ENCODE results near the gene VENTX.

VENTX gene

DNA sequence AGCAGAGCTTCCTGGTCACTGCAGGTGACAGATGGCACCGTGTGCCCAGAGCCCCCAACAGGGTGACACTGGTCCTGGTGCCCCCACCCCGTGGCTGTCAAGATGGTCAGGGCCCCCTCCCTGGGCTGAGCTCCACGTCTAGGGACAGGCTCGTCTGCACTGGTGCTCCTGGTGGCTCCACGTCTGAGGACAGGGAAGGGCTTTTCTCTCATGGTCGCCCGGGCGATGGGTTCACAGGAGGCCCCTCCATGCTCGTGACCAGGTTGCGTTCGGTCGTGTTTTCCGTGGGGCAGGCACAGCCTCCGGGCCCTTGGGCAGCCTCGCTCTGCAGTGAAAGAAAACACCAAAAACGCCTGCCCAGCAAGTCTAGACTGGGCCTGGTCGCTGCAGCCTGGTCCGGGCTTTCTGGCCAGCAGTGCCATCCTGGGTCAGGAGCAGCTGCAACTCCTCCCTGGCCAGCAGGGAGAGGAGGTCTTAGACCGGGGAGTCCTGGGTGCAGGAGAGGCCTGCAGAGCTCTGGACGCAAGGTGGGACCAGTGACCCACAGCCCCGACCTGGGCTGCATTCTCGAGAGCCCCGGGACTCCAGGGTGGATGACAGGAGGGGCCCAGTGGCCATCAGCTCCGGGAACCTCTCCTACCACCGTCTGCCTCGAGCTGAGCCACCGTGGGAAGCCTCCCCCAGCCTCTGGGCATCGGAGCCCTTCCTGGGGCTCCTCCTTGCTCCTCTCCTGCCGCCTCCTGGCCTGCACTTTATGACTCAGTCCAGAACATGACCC, 35.5 kb upstream of the VENTX start:
- DNase-seq (ENCODE audit: low spot score) = no peak

GRCh38 chr10:133202778-133203651, 34.6 kb upstream of the VENTX start:
- DNase-seq (ENCODE audit: low spot score) = no peak

- DNase-seq (ENCODE audit: low spot score) = no peak
Observed at GRCh38 chr10:133203652-133204195, 33.9 kb upstream of the VENTX start.

DNA sequence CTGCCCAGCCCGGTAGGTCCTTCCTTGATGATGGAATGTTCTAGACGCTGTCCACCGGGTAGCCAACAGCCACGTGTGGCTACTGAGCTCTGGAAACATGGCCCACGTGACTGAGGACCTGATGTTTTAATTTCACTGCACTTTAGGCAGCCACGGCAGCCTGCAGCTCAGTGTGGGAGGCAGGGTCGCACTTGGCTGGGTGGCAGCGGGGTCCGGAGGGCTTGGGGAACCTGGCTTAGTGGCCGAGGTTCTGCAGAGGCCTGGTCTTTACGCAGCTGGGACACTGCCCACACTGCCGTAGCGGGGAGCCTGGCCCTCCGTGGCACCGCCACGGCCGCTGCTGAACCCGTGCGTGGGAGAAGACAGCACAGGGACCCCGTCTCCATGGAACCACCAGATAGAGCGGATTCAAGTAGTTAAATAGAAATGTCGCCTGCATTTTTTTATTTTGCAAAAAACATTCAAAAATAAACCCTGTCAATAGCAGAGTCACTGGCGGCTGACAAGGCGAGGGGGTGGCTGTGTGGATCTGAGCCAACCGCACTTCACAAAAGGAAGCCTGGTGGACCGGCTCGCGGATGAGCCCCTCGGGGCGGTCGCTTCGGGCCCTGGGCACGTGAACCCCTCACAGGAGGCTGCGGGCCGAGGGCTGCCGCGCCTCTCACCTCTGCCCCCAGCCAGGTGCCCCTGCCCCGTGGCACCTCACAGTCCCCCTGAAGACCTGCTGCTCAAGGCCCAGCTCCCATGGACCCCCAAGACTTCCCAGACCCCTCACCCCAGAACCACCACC, 33.2 kb upstream of the VENTX start:
- no peak for DNase-seq (ENCODE audit: low spot score)

- DNase-seq (ENCODE audit: low spot score) = no peak
Observed at GRCh38 chr10:133205146-133205545, 32.5 kb upstream of the VENTX start.

- DNase-seq (ENCODE audit: low spot score) = no peak
Observed at GRCh38 chr10:133206356-133207040, 31.2 kb upstream of the VENTX start.

DNA sequence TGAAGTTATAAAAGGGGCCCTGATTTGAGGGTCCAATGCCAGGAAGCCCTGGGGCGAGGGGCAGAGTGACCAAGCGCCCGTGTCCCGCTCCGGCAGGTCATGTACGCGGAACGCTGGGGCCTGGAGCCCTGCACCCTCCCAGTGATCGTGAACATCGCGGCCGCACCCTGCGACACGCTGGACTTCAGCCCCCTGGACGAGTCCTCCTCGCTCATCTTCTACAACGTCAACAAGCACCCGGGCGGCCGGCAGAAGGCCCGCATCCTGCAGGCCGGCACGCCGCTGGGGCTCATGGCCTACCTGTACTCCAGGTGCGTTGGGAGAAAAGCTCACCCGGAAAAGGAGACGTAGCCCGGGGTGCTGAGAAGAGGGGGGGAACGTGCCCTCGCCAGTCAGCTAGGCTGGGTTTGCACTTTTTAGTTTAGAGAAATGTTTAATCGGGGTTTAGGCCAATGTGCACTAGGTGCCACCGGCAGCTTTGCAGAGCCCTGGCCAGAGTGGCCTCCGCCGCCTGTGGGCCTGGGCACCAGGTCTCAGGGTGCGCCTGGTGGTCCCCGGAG, 30.5 kb upstream of the VENTX start:
- no peak for DNase-seq (ENCODE audit: low spot score)

- no peak for DNase-seq (ENCODE audit: low spot score)
Observed at GRCh38 chr10:133207627-133208026, 30.0 kb upstream of the VENTX start.

- no peak for DNase-seq (ENCODE audit: low spot score)
Observed at GRCh38 chr10:133208466-133208865, 29.2 kb upstream of the VENTX start.

DNA sequence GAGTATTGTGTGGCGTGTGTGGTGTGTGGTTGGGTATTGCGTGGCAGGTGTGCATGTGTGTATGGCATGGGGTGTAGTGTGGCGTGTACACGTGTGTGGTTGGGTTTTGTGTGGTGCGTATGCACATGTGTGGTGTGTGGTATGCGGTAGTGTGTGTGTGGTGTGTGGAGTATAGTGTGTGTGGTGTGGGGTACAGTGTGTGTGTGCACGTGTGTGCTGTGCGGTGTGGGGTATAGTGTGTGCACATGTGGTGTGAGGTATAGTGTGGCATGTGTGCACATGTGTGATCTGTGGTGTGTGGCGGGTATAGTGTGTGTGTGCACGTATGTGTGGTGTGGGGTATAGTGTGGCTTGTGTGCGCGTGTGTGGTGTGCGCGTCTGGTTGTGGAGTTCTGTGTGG, 28.5 kb upstream of the VENTX start:
- no peak for DNase-seq (ENCODE audit: low spot score)

DNA sequence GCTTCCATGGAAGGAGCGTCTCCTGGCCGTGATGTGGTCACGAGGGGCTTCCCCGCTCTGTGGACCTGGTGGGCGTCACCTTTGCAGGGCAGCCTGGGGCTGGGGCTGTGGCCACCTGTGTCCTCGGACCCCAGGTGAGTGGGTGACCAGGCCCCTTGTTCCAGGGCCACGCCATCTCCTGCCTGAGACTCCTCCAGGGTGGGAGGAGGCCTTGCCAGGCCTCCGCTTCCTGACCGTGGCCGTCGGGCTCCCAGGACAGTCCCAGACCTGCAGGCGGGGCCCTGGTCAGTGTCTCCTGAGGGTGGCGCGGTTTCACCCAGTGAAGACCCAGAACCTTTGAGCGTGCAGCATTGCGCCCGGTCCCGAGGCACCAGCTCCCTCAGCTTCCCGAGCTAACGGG, 28.0 kb upstream of the VENTX start:
- no peak for DNase-seq (ENCODE audit: low spot score)

DNA sequence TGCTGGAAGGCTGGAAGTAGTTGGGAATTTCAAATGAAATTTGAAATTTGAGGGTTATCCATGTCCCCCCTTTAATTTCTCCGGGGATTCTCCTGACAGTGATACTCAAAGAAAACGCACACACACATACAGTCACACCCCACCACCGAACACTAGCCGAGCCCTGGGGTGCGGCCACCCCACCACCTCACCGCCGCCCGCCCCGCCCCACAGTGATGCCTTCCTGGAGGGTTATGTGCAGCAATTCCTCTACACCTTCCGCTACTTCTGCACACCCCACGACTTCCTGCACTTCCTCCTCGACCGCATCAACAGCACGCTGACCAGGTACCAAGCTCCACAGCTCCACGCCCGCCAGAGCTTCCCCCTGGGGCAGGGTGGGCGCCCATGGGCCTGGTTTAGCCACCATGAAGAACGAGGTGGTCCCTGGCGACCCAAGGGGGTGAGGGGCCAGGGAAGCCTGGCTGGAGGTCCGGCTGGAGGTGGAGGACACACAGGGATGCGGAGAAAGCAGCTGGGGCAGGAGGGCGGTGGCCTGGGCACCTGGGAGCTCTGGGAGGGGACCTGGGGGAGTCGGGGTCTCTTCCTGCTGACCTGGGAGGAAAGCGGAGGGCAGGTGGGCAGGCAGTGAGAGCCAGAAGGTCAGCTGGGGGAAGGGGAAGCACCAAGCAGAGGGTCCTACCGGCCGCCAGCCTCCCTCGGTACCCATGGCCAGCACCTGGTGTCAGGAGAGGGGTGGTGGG, 27.1 kb upstream of the VENTX start:
- DNase-seq (ENCODE audit: low spot score) = no peak

GRCh38 chr10:133211141-133211830, 26.4 kb upstream of the VENTX start:
- DNase-seq (ENCODE audit: low spot score) = no peak

- no peak for DNase-seq (ENCODE audit: low spot score)
Observed at GRCh38 chr10:133211959-133212852, 25.4 kb upstream of the VENTX start.

DNA sequence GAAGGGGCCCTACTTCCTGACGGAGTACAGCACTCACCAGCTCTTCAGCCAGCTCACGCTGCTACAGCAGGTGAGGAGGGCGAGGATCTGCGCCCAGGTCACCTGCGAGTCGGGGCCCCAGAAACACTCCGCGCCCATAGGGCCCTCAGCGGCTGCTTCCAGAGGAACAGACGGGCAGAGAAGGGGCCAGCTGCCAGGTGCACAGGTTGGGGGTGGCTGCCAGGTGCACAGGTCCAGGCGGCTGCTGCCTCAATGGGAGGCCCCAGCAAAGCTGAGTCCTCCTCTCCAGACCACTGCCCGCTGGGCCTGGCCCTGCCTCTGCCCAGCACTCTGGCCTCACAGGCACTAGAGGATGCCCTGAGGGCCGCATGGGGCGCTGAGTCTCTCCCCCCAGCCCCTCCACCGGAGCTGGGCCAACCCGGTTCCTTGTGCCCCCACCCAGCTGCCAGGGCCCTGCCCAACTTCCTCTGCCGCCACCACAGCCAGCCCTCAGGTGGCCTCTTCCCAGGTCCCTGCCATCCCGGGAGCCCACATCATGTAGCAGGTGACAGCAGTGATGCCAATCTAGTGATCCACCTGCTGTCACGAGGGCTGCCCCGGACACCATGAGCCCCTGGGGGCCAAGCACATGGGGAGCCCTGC, 24.7 kb upstream of the VENTX start:
- no peak for DNase-seq (ENCODE audit: low spot score)

DNA sequence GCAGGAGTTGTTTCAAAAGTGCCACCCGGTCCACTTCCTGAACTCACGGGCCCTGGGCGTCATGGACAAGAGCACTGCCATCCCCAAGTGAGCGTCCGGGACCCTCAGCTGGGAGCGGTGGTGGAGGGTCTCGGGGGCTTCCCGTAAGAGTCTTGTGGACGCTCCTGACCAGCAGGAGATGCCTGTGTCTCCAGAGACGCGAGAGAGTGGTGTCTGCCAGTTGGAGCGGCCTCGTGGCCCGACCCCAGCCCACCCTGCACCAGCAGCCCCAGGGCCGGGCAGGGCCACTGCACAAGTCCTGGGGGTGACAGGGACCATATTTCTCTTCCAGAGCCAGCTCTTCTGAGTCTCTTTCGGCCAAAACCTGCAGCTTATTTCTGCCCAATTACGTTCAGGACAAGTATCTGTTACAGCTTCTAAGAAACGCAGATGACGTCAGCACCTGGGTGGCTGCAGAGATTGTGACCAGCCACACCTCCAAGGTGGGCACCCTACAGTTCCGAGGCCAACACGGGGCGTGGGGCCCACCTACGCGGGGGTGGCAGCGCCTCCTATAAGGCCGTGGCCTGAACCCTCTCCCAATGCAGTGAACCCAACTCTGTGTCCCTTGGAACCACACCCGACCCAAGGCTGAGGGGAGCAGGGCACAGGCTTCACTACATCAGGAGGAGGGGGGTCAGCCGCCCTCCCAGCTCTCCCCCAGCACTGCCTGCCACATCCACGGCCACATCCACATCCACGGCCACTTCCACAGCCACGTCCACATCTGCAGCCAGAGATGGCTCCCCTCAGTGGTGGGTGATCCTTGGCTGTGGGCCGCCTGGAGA, 23.8 kb upstream of the VENTX start:
- DNase-seq (ENCODE audit: low spot score) = no peak

All from putamen (tissue), 1 donor.